GM23338 (cell line): ENCODE measurements around the gene ROR1. TPM values are rescaled to one million over a fixed set of nuclear protein-coding genes. Genes with fewer than 3 reads are reported as not detected.

Experiments
- ATAC-seq: fragments of 200-7000 bp; cut with Tn5 transposase; 3 replicates; pipeline ENCODE4 v1.9.1; 2020
- DNase-seq: peaks from one replicate; pipeline ENCODE4 v3.0.0-alpha.2; 2015; ENCODE audit warnings: low spot score
- H2AFZ ChIP-seq: fragments of 200-600 bp; sonication (generic); 2 replicates; pipeline ENCODE4 v1.8.0; 2016; ENCODE audit warnings: antibody characterized with exemption, mild to moderate bottlenecking, moderate library complexity
- H3F3A ChIP-seq: fragments of 200-600 bp; sonication (generic); replicated peaks from 2 replicates; pipeline ENCODE4 v1.8.0; 2017; ENCODE audit warnings: antibody characterized with exemption, mixed run types, low read depth
- H3K27ac ChIP-seq: fragments of 200-600 bp; sonication (generic); 2 replicates; pipeline ENCODE4 v1.6.1; 2016; ENCODE audit warnings: low read depth
- H3K27me3 ChIP-seq: fragments of 200-600 bp; sonication (generic); 2 replicates; pipeline ENCODE4 v1.8.0; 2016; ENCODE audit warnings: mild to moderate bottlenecking, mixed run types, moderate library complexity; ENCODE audit not compliant: insufficient read depth
- H3K36me3 ChIP-seq: fragments of 200-600 bp; sonication (generic); 2 replicates; pipeline ENCODE4 v1.8.0; 2016; ENCODE audit warnings: mild to moderate bottlenecking; ENCODE audit not compliant: insufficient read depth
- H3K4me1 ChIP-seq: fragments of 200-600 bp; sonication (generic); 2 replicates; pipeline ENCODE4 v1.8.0; 2016; ENCODE audit warnings: mild to moderate bottlenecking, moderate library complexity; ENCODE audit not compliant: insufficient read depth
- H3K4me2 ChIP-seq: fragments of 200-600 bp; sonication (generic); 2 replicates; pipeline ENCODE4 v1.7.1; 2017; ENCODE audit warnings: mixed run types
- H3K4me3 ChIP-seq: fragments of 200-600 bp; sonication (generic); 2 replicates; pipeline ENCODE4 v1.6.1; 2016; ENCODE audit warnings: mixed run types
- H3K79me2 ChIP-seq: fragments of 200-600 bp; sonication (generic); replicated peaks from 2 replicates; pipeline ENCODE4 v1.8.0; 2017; ENCODE audit warnings: mild to moderate bottlenecking; ENCODE audit not compliant: insufficient read depth
- H3K9me2 ChIP-seq: fragments of 200-600 bp; sonication (generic); 2 replicates; pipeline ENCODE4 v1.8.0; 2017; ENCODE audit not compliant: insufficient read depth
- H4K20me1 ChIP-seq: fragments of 200-600 bp; sonication (generic); replicated peaks from 2 replicates; pipeline ENCODE4 v1.8.0; 2017; ENCODE audit warnings: mild to moderate bottlenecking; ENCODE audit not compliant: insufficient read depth
- H3K27ac Mint-ChIP-seq: 2 replicates; pipeline ENCODE4 v1.8.0; 2020; ENCODE audit warnings: inconsistent platforms, mild to moderate bottlenecking, moderate library complexity, mixed read lengths
- H3K27me3 Mint-ChIP-seq: 3 replicates; pipeline ENCODE4 v1.8.0; 2022; ENCODE audit warnings: low read depth, mild to moderate bottlenecking, moderate library complexity, mixed read lengths, inconsistent platforms; ENCODE audit not compliant: insufficient read depth, poor library complexity
- H3K36me3 Mint-ChIP-seq: 3 replicates; pipeline ENCODE4 v1.8.0; 2021; ENCODE audit warnings: low read depth, mild to moderate bottlenecking, inconsistent platforms, moderate library complexity, mixed read lengths
- H3K4me1 Mint-ChIP-seq: 3 replicates; pipeline ENCODE4 v1.8.0; 2020; ENCODE audit warnings: mild to moderate bottlenecking, inconsistent platforms, mixed read lengths
- H3K4me3 Mint-ChIP-seq: 3 replicates; pipeline ENCODE4 v1.8.0; 2021; ENCODE audit warnings: moderate library complexity, mild to moderate bottlenecking, inconsistent platforms, mixed read lengths
- H3K9me3 Mint-ChIP-seq: 3 replicates; pipeline ENCODE4 v1.8.0; 2020; ENCODE audit warnings: moderate library complexity, mild to moderate bottlenecking, inconsistent platforms, mixed read lengths
- CREB1 ChIP-seq: fragments of 250-450 bp; sonication (Bioruptor Pico); IDR thresholded peaks from 2 replicates; pipeline ENCODE4 v1.5.0; 2020; ENCODE audit warnings: low read depth, mild to moderate bottlenecking, moderate library complexity
- EZH2 ChIP-seq: fragments of 200-600 bp; sonication (generic); IDR thresholded peaks from one replicate; pipeline ENCODE4 v1.8.0; 2017; ENCODE audit warnings: antibody characterized with exemption, mild to moderate bottlenecking, low read depth; ENCODE audit not compliant: unreplicated experiment
- EZH2phosphoT487 ChIP-seq: fragments of 200-600 bp; sonication (generic); IDR thresholded peaks from one replicate; pipeline ENCODE4 v1.8.1; 2018; ENCODE audit warnings: antibody characterized with exemption; ENCODE audit not compliant: unreplicated experiment
- NANOG ChIP-seq: IDR thresholded peaks from 2 replicates; pipeline ENCODE4 v1.6.1; 2016; ENCODE audit warnings: antibody characterized with exemption, borderline replicate concordance
- REST ChIP-seq: IDR thresholded peaks from one replicate; pipeline ENCODE4 v1.6.1; 2018; ENCODE audit warnings: antibody characterized with exemption; ENCODE audit not compliant: unreplicated experiment
- STAT1 ChIP-seq: IDR thresholded peaks from one replicate; pipeline ENCODE4 v1.6.1; 2016; ENCODE audit warnings: antibody characterized with exemption; ENCODE audit not compliant: unreplicated experiment
- ZNF114 ChIP-seq: fragments of 250-450 bp; sonication (Bioruptor Pico); IDR thresholded peaks from 2 replicates; pipeline ENCODE4 v1.5.0; 2020; ENCODE audit warnings: mild to moderate bottlenecking, moderate library complexity
- ZNF331 ChIP-seq: fragments of 250-450 bp; sonication (Bioruptor Pico); IDR thresholded peaks from 2 replicates; pipeline ENCODE4 v1.5.0; 2020; ENCODE audit warnings: low read depth, mild to moderate bottlenecking, moderate library complexity
- ZNF462 ChIP-seq: fragments of 250-450 bp; sonication (Bioruptor Pico); IDR thresholded peaks from 2 replicates; pipeline ENCODE4 v1.5.0; 2020; ENCODE audit warnings: mild to moderate bottlenecking, moderate library complexity
- polyA plus RNA-seq: library from polyadenylated mRNA; unstranded; fragments of >200 nt; fragmentation: Nextera tagmentation; extraction: Ambion mirVana; gene quantifications from 2 replicates; pipeline ENCODE4 v1.2.1, GENCODE V29; 2016
- total RNA-seq: library from RNA; depleted of rRNA; stranded (reverse); fragments of >200 nt; shearing (Covaris generic); gene quantifications from 2 replicates; pipeline ENCODE4 v1.2.3, GENCODE V29; 2014

The ROR1 gene
- total and polyA plus RNA-seq, 2 experiments from 2014 or later: 59.7 to 96.0 TPM

- TF ChIP-seq REST (no peak), EZH2 (no peak), STAT1 (no peak)
Measured at GRCh38 chr1:63787875-63788274, 14.1 kb downstream of the ROR1 start (continued).

GRCh38 chr1:63789856-63790605 is 16.2 kb downstream of the ROR1 start:
- Histone ChIP-seq H3K27me3 (no peaks in the 10 kb centered on the region), H2AFZ (no peak overlapping the region), H3K4me1 (peaks cover 97% of the 10 kb centered on the region), H4K20me1 (no peaks in the 10 kb centered on the region), H3K4me3 (peak overlapping the region; percentile 36; the same call in 1 of the 2 replicates), H3K36me3 (no peaks in the 10 kb centered on the region), H3K27ac (peak overlapping the region; percentile 87), H3K9me2 (no peaks in the 10 kb centered on the region), H3F3A (peaks cover 21% of the 10 kb centered on the region), H3K4me2 (peak overlapping the region; percentile 73), H3K79me2 (peaks cover 98% of the 10 kb centered on the region)
- peak; percentile 62 for DNase-seq
- ATAC-seq: peak; percentile 22
- peaks cover 22% of the 10 kb centered on the region for H3K36me3 Mint-ChIP-seq
- H3K27ac Mint-ChIP-seq: peak overlapping the region; percentile 97
- H3K4me1 Mint-ChIP-seq: peaks cover 92% of the 10 kb centered on the region
- peak overlapping the region; percentile 45 for H3K4me3 Mint-ChIP-seq
- TF ChIP-seq STAT1: no peak
- TF ChIP-seq ZNF331 (CRISPR knock-in tag): no peak
- no peak for TF ChIP-seq EZH2phosphoT487
- no peak for TF ChIP-seq ZNF114 (CRISPR knock-in tag)
- TF ChIP-seq ZNF462 (CRISPR knock-in tag): no peak
- TF ChIP-seq NANOG: no peak
- TF ChIP-seq CREB1 (CRISPR knock-in tag): no peak
- peaks cover 18% of the 10 kb centered on the region for H3K27me3 Mint-ChIP-seq
- H3K9me3 Mint-ChIP-seq: no peaks in the 10 kb centered on the region; the same call in 2 of the 3 replicates
